ENCODE data around the gene LILRA1. TPM values are rescaled to one million over a fixed set of nuclear protein-coding genes. Genes with fewer than 3 reads are reported as not detected.

LILRA1 gene
- total and polyA plus RNA-seq, 2 donors from 2014 or later: 0.43 to 2.2 TPM

Small RNA genes within 50 kb of the gene (microRNA-seq; reads per million reads assigned to microRNA genes)
- not detected for gene MIR8061

Other genes with a start within 250 kb of the LILRA1 start
- gene LAIR1, start 228.7 kb upstream of the LILRA1 start, total RNA-seq: 41.9 TPM
- gene LAIR1, start 228.7 kb upstream of the LILRA1 start, polyA plus RNA-seq (ENCODE audit: insufficient read depth, low read depth, low replicate concordance): 4.1 TPM
- 1.5 TPM for gene TTYH1, start 178.2 kb upstream of the LILRA1 start, total RNA-seq
- gene TTYH1, start 178.2 kb upstream of the LILRA1 start, polyA plus RNA-seq (ENCODE audit: insufficient read depth, low read depth, low replicate concordance): 1.9 TPM
- gene LENG8, start 144.4 kb upstream of the LILRA1 start, total RNA-seq: 208 TPM
- gene LENG8, start 144.4 kb upstream of the LILRA1 start, polyA plus RNA-seq (ENCODE audit: insufficient read depth, low read depth, low replicate concordance): 48.6 TPM
- gene LENG9, start 129.9 kb upstream of the LILRA1 start, total RNA-seq: 6.8 TPM
- gene LENG9, start 129.9 kb upstream of the LILRA1 start, polyA plus RNA-seq (ENCODE audit: insufficient read depth, low read depth, low replicate concordance): 2.0 TPM
- 29.9 TPM for gene CDC42EP5, start 120.3 kb upstream of the LILRA1 start, total RNA-seq
- gene CDC42EP5, start 120.3 kb upstream of the LILRA1 start, polyA plus RNA-seq (ENCODE audit: insufficient read depth, low read depth, low replicate concordance): 19.3 TPM
- not detected for gene LAIR2, start 90.8 kb upstream of the LILRA1 start, total RNA-seq
- gene LAIR2, start 90.8 kb upstream of the LILRA1 start, polyA plus RNA-seq (ENCODE audit: insufficient read depth, low read depth, low replicate concordance): not detected
- gene LILRA2, start 19.8 kb upstream of the LILRA1 start, total RNA-seq: 4.2 TPM
- 2.1 TPM for gene LILRA2, start 19.8 kb upstream of the LILRA1 start, polyA plus RNA-seq (ENCODE audit: insufficient read depth, low read depth, low replicate concordance)
- gene LILRB1, start 36.9 kb downstream of the LILRA1 start, total RNA-seq: 10.9 TPM
- gene LILRB1, start 36.9 kb downstream of the LILRA1 start, polyA plus RNA-seq (ENCODE audit: insufficient read depth, low read depth, low replicate concordance): 0.41 TPM
- 9.9 TPM for gene LILRB4, start 69.4 kb downstream of the LILRA1 start, total RNA-seq
- gene LILRB4, start 69.4 kb downstream of the LILRA1 start, polyA plus RNA-seq (ENCODE audit: insufficient read depth, low read depth, low replicate concordance): 1.8 TPM
- not detected for gene KIR3DL3, start 130.8 kb downstream of the LILRA1 start, total RNA-seq
- gene KIR3DL3, start 130.8 kb downstream of the LILRA1 start, polyA plus RNA-seq (ENCODE audit: insufficient read depth, low read depth, low replicate concordance): not detected
- gene KIR2DL3, start 144.9 kb downstream of the LILRA1 start, total RNA-seq: 0.25 TPM
- gene KIR2DL3, start 144.9 kb downstream of the LILRA1 start, polyA plus RNA-seq (ENCODE audit: insufficient read depth, low read depth, low replicate concordance): not detected
- gene KIR2DL1, start 176.2 kb downstream of the LILRA1 start, total RNA-seq: 0.25 TPM
- not detected for gene KIR2DL1, start 176.2 kb downstream of the LILRA1 start, polyA plus RNA-seq (ENCODE audit: insufficient read depth, low read depth, low replicate concordance)
- gene KIR2DL4, start 210.0 kb downstream of the LILRA1 start, total RNA-seq: 0.25 TPM
- gene KIR2DL4, start 210.0 kb downstream of the LILRA1 start, polyA plus RNA-seq (ENCODE audit: insufficient read depth, low read depth, low replicate concordance): not detected
- gene KIR3DL1, start 222.8 kb downstream of the LILRA1 start, total RNA-seq: 0.25 TPM
- gene KIR3DL1, start 222.8 kb downstream of the LILRA1 start, polyA plus RNA-seq (ENCODE audit: insufficient read depth, low read depth, low replicate concordance): not detected
- not detected for gene KIR2DS4, start 239.0 kb downstream of the LILRA1 start, total RNA-seq
- not detected for gene KIR2DS4, start 239.0 kb downstream of the LILRA1 start, polyA plus RNA-seq (ENCODE audit: insufficient read depth, low read depth, low replicate concordance)

Measured in kidney (tissue), 2 donors.